HG02852 (cell line): Measurements from ENCODE around the gene SOX15.

Experiments
- ATAC-seq: cut with Tn5 transposase; IDR thresholded peaks from one replicate; pipeline ENCODE4 v1.9.1; 2021; ENCODE audit warnings: mild to moderate bottlenecking, moderate library complexity; ENCODE audit not compliant: unreplicated experiment

SOX15 gene

DNA sequence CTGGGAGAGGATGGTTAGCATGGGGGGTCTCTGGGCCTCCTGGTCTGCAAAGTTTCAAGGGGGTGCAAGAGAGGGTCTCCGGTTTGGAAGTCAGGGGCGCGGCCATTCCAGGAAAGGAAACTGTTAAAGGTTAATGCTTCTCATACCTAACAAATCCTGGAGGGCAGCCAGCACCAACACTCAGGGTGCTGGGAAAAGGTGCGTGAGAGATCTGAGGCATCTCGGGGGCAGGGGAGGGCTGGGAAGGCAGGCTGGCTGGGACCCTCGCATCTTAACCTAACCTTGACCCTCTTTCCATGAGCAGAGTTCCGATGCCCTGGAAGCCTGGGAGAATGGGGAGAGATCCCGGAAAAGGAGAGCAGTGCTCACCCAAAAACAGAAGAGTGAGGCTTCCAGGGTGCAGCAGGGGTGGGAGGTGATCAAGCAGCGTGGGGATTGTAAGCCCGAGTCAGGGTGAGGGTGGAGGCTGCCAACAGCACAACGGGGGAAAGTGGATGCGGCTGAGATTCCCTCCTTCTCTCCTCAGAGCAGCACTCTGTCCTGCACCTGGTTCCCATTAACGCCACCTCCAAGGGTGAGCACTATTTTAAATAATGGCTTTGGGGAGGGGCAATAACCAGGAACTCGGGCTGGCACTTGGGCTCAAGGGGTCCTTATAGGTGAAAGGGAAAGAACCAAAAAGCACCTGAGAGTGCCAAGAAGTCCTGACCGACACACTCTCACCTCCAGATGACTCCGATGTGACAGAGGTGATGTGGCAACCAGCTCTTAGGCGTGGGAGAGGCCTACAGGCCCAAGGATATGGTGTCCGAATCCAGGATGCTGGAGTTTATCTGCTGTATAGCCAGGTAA, 30.3 kb downstream of the SOX15 start:
- ATAC-seq, result no peak

GRCh38 chr17:7558544-7559319, 31.2 kb downstream of the SOX15 start, which contains the start of gene TNFSF13:
Gene TNFSF13 (plus strand): TSS chr17:7558750. CDS start chr17:7559040, 290 bp downstream.
- no peak for ATAC-seq

GRCh38 chr17:7557775-7558543, 31.9 kb downstream of the SOX15 start:
- no peak for ATAC-seq

- no peak for ATAC-seq
These were observed 32.6 kb downstream of the SOX15 start for GRCh38 chr17:7557147-7557764.

DNA sequence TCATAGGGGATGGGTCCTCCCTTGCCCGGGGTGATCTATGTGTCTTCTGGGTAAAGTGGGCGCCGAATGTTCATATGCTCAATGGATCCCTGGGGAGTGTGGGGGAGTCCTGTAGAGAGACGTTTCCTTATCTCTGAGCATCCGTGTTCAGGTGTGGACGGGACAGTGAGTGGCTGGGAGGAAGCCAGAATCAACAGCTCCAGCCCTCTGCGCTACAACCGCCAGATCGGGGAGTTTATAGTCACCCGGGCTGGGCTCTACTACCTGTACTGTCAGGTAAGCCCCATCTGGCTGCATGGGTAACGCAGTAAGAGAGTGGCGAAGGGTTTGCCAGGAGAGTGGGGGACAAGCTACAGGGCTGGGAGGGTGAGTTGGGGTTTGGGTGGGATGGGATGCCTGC, 33.3 kb downstream of the SOX15 start:
- no peak for ATAC-seq

DNA sequence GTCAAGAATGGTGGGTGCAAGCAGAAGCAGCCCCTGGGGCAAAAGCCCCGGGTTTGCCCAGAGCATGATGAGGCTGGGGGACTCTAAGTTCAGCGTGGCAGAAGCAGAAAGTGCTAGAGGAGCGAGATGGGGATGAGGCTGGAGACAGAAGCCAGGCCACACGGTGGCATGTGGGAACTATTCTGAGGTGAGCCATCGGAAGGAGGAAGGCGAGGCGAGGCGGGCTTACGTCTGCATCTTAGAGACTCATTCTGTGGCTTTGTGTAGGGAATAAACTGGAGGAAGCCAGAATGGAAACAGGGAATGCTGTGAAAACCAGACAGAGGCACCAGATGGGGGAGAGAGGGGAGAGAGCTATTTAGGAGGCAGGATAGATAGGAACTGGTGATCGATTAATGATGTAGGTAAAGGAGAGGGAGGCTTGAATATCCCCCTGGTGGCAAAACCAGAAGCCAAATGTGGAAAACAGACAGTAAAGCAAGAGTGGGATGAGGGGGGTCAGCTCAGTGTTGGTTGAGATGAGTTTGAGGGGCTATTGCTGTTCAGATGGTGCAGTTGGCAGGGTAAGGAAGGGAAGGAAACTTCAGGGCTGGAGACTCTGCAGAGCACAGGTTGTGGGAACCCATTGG, 34.5 kb downstream of the SOX15 start:
- ATAC-seq, result no peak

GRCh38 chr17:7553356-7553755, 36.5 kb downstream of the SOX15 start:
- no peak for ATAC-seq

GRCh38 chr17:7552621-7553051, 37.3 kb downstream of the SOX15 start:
- no peak for ATAC-seq

DNA sequence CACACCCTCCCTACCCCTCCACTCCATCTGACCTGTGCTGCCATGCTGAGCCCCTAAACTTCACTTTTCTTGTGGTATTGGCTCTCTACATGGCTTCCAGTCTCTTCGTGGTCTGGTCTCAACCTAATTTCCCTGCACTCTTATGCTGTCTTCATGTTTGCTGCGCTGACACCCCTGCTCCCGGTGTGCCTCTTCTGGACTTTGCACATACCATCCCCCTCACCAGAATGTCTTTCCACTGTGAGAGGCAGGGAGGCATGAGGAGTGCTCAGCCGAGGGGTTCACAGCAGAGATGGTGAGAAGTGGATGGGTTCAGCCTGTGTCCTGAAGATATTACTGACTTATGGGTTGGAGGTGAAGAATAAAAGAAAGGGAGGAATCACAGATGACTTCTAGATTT, 38.5 kb downstream of the SOX15 start:
- no peak for ATAC-seq

- ATAC-seq, result no peak
These were observed 39.5 kb downstream of the SOX15 start for GRCh38 chr17:7550344-7550743.

DNA sequence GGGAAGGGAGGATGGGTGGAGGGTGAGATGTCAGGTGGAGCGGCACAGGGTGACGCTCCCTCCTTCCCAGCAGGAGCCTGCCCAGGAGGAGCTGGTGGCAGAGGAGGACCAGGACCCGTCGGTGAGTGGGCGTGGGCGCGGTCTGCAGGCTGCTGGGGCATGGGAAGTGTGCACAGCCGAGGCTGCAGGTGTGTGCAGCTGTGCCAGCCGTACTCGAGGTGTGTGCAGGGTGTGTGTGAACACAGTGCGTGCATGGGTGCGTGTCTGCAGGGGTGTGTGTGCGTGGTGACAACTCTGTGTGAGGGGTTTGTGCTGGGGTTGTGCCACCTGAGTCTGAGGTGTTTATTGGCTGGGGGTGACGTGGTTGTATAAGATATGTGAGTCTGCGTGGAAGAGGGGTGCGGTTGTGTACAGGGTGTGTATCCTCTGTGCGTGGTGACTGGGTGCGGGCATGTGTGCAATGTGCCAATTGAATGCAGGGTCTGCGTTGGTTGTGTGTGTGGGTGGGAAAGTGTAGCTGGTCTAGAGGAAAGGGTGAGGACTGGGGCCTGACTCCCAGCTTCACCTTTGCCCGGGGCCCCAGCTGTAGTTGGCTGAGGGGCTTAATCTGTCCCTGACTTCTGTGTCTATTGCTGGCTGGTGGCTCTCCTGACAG, 40.4 kb downstream of the SOX15 start:
- no peak for ATAC-seq

- ATAC-seq, result peak; percentile 45
These were observed 41.1 kb downstream of the SOX15 start, which contains the start of gene TNFSF12 for GRCh38 chr17:7548585-7549400. Gene TNFSF12 (plus strand): TSS chr17:7549058. CDS start chr17:7549154, 96 bp downstream.

GRCh38 chr17:7544911-7545310, 45.0 kb downstream of the SOX15 start:
- ATAC-seq, result no peak

GRCh38 chr17:7541074-7541621, 48.7 kb downstream of the SOX15 start:
- ATAC-seq, result no peak

DNA sequence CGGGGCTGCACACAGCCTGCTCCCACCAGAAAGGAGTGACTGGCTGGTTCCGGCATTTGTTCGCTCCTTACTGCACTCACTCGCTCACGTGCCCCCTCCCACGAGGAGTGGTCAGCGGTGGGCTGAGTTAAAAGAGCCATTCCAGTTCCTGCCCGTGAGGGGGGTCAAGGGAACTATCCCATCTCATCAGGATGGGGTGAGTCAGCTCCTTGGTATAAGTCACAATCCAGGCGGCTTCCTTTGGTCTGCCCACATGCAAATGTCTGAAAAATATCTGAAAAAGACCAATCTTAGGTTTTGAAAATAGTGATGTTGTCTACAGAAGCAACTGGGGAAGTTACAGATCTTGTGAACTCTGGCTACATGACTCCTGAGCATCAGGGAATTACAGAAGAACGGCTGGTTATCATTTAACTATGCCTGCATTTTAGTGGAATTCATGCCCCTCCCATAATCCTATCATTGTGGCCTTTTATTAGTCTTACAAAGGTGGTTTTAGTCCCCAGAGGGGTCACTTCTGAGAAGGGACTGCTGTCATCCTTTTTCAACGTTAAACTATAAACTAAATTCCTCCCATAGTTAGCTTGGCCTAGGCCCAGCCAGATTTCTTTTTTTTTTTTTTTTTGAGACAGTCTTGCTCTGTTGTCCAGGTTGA, 50.9 kb downstream of the SOX15 start:
- ATAC-seq, result no peak
